Left renal cortex interstitium (tissue), 4 donors: Measurements from ENCODE around the gene PHF2. TPM values are rescaled to one million over a fixed set of nuclear protein-coding genes. Genes with fewer than 3 reads are reported as not detected.

Experiments
- polyA plus RNA-seq, 4 donors: library from polyadenylated mRNA; unstranded; fragments of 120-200 nt; gene quantifications; one replicate each; pipeline ENCODE4 v1.2.1, GENCODE V29; 2013; ENCODE audit not compliant: insufficient read length in 4 of 4

Gene PHF2
- polyA plus RNA-seq, 4 donors = 32.9 to 45.3 (median 42.5) TPM

Other genes with a start within 250 kb of the PHF2 start
- 10 to 100 TPM; 69.7 to 81.0 (median 78.6) TPM for gene FAM120A, start 124.9 kb upstream of the PHF2 start, polyA plus RNA-seq
- gene FAM120AOS, start 123.0 kb upstream of the PHF2 start, polyA plus RNA-seq = 10 to 100 TPM; 58.6 to 65.5 (median 62.9) TPM